WTC11 (cell line): ENCODE measurements around the gene EEF2K. TPM values are rescaled to one million over a fixed set of nuclear protein-coding genes. Genes with fewer than 3 reads are reported as not detected.

Experiments used
- ATAC-seq: fragments of 200-7000 bp; cut with Tn5 transposase; 2 replicates; pipeline ENCODE4 v1.10.0; 2021; ENCODE audit warnings: mild to moderate bottlenecking, moderate library complexity
- CTCF ChIA-PET: fragments of 300-600 bp; sonication (Branson Sonifier 250); formaldehyde crosslinking; loops from one replicate; lab custom pipeline; 2021; ENCODE audit warnings: antibody characterized with exemption; lab: Charles Lee
- POLR2A ChIA-PET: fragments of 350-600 bp; sonication (Branson Sonifier 250); formaldehyde crosslinking; loops from one replicate; lab custom pipeline; 2021; ENCODE audit warnings: antibody characterized with exemption; lab: Charles Lee
- DNase-seq: peaks from one replicate; pipeline ENCODE4 v3.0.0; 2021; ENCODE audit warnings: low spot score
- H3K27ac Mint-ChIP-seq: 2 replicates; pipeline ENCODE4 v1.8.0; 2021; ENCODE audit warnings: mixed read lengths
- H3K27me3 Mint-ChIP-seq: 2 replicates; pipeline ENCODE4 v1.8.0; 2021; ENCODE audit warnings: low read depth, mild to moderate bottlenecking, moderate library complexity, mixed read lengths
- H3K36me3 Mint-ChIP-seq: 2 replicates; pipeline ENCODE4 v1.8.0; 2021; ENCODE audit warnings: mixed read lengths
- H3K4me1 Mint-ChIP-seq: 2 replicates; pipeline ENCODE4 v1.8.0; 2022; ENCODE audit warnings: mixed read lengths
- H3K4me3 Mint-ChIP-seq: 2 replicates; pipeline ENCODE4 v1.8.0; 2021; ENCODE audit warnings: mild to moderate bottlenecking, moderate library complexity, mixed read lengths
- H3K9me3 Mint-ChIP-seq: 2 replicates; pipeline ENCODE4 v1.8.0; 2021; ENCODE audit warnings: mixed read lengths
- CBFB ChIP-seq: sonication (generic); formaldehyde crosslinking; IDR thresholded peaks from 2 replicates; pipeline ENCODE4 v1.8.1; 2022; ENCODE audit warnings: mild to moderate bottlenecking, low read depth, missing genetic modification reagents
- EMX1 ChIP-seq: fragments of 250-450 bp; sonication (Bioruptor Pico); IDR thresholded peaks from 2 replicates; pipeline ENCODE4 v1.8.0; 2021; ENCODE audit warnings: mild to moderate bottlenecking
- ETV6 ChIP-seq: sonication (generic); formaldehyde crosslinking; IDR thresholded peaks from 2 replicates; pipeline ENCODE4 v1.8.1; 2022; ENCODE audit warnings: mild to moderate bottlenecking, missing genetic modification reagents
- GABPB1 ChIP-seq: sonication (generic); formaldehyde crosslinking; IDR thresholded peaks from 2 replicates; pipeline ENCODE4 v1.8.1; 2023; ENCODE audit warnings: mild to moderate bottlenecking, missing genetic modification reagents
- JUN ChIP-seq: sonication (generic); formaldehyde crosslinking; IDR thresholded peaks from 2 replicates; pipeline ENCODE4 v1.8.0; 2023; ENCODE audit warnings: mild to moderate bottlenecking, missing genetic modification reagents
- NFYB ChIP-seq: sonication (generic); formaldehyde crosslinking; conservative IDR thresholded peaks from 2 replicates; pipeline ENCODE4 v1.8.0; 2022; ENCODE audit warnings: low read depth, missing genetic modification reagents
- NR3C1 ChIP-seq: sonication (generic); formaldehyde crosslinking; conservative IDR thresholded peaks from 2 replicates; pipeline ENCODE4 v1.8.1; 2023; ENCODE audit warnings: low read depth, mild to moderate bottlenecking, missing genetic modification reagents
- SP1 ChIP-seq: sonication (generic); formaldehyde crosslinking; conservative IDR thresholded peaks from 2 replicates; pipeline ENCODE4 v1.8.1; 2022; ENCODE audit warnings: missing genetic modification reagents
- ZNF219 ChIP-seq: sonication (generic); formaldehyde crosslinking; IDR thresholded peaks from 2 replicates; pipeline ENCODE4 v1.8.0; 2023; ENCODE audit warnings: missing genetic modification reagents, mild to moderate bottlenecking, borderline replicate concordance
- ZNF232 ChIP-seq: sonication (generic); formaldehyde crosslinking; IDR thresholded peaks from 2 replicates; pipeline ENCODE4 v1.8.0; 2022; ENCODE audit warnings: mild to moderate bottlenecking, missing genetic modification reagents
- ZNF423 ChIP-seq: fragments of 250-450 bp; sonication (Bioruptor Pico); IDR thresholded peaks from 2 replicates; pipeline ENCODE4 v2.1.2; 2022; ENCODE audit warnings: mild to moderate bottlenecking, moderate library complexity
- total RNA-seq: library from RNA; stranded (reverse); gene quantifications from 3 replicates; pipeline ENCODE4 v1.2.3, GENCODE V29; 2021
- TF ChIP-seq, protein P1 (sequence below): sonication (generic); formaldehyde crosslinking; IDR thresholded peaks from 2 replicates; pipeline ENCODE4 v1.8.1; 2023; ENCODE audit warnings: mild to moderate bottlenecking, missing genetic modification reagents, borderline replicate concordance
- TF ChIP-seq, protein P2 (sequence below): fragments of 250-450 bp; sonication (Bioruptor Pico); conservative IDR thresholded peaks from 2 replicates; pipeline ENCODE4 v1.9.0; 2021; ENCODE audit warnings: mild to moderate bottlenecking
- TF ChIP-seq, protein P3 (sequence below): sonication (generic); formaldehyde crosslinking; IDR thresholded peaks from 2 replicates; pipeline ENCODE4 v1.8.0; 2023; ENCODE audit warnings: missing genetic modification reagents, mild to moderate bottlenecking, borderline replicate concordance
- TF ChIP-seq, protein P4 (sequence below): sonication (generic); formaldehyde crosslinking; IDR thresholded peaks from 2 replicates; pipeline ENCODE4 v1.8.1; 2022; ENCODE audit warnings: low read depth, mild to moderate bottlenecking, moderate library complexity, missing genetic modification reagents, borderline replicate concordance
- TF ChIP-seq, protein P5 (sequence below): sonication (generic); formaldehyde crosslinking; IDR thresholded peaks from 2 replicates; pipeline ENCODE4 v1.8.0; 2022; ENCODE audit warnings: mild to moderate bottlenecking, missing genetic modification reagents
- TF ChIP-seq, protein P6 (sequence below): fragments of 250-450 bp; sonication (Bioruptor Pico); IDR thresholded peaks from 2 replicates; pipeline ENCODE4 v1.9.0; 2021; ENCODE audit warnings: moderate library complexity, mild to moderate bottlenecking, inconsistent platforms, borderline replicate concordance

The EEF2K gene
- total RNA-seq, 1 experiment from 2014 or later = 26.7 TPM

DNA sequence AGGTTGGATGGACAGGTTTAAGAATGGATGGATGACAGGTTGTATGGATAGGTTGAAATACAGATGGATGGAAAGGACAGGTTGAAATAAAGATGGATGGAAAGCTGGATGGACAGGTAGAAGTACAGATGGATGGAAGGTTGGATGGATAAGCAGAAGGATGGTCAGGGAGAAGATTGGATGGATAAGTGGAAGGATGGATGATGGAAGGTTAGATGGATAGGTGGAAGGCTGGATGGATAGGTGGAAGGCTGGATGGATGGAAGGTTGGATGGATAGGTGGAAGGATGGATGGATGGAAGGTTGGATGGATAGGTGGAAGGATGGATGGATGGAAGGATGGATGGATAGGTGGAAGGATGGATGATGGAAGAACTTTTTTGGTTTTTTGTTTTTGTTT, 44.7 kb upstream of the EEF2K start (continued):
- TF ChIP-seq, protein P1, sequence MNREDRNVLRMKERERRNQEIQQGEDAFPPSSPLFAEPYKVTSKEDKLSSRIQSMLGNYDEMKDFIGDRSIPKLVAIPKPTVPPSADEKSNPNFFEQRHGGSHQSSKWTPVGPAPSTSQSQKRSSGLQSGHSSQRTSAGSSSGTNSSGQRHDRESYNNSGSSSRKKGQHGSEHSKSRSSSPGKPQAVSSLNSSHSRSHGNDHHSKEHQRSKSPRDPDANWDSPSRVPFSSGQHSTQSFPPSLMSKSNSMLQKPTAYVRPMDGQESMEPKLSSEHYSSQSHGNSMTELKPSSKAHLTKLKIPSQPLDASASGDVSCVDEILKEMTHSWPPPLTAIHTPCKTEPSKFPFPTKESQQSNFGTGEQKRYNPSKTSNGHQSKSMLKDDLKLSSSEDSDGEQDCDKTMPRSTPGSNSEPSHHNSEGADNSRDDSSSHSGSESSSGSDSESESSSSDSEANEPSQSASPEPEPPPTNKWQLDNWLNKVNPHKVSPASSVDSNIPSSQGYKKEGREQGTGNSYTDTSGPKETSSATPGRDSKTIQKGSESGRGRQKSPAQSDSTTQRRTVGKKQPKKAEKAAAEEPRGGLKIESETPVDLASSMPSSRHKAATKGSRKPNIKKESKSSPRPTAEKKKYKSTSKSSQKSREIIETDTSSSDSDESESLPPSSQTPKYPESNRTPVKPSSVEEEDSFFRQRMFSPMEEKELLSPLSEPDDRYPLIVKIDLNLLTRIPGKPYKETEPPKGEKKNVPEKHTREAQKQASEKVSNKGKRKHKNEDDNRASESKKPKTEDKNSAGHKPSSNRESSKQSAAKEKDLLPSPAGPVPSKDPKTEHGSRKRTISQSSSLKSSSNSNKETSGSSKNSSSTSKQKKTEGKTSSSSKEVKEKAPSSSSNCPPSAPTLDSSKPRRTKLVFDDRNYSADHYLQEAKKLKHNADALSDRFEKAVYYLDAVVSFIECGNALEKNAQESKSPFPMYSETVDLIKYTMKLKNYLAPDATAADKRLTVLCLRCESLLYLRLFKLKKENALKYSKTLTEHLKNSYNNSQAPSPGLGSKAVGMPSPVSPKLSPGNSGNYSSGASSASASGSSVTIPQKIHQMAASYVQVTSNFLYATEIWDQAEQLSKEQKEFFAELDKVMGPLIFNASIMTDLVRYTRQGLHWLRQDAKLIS = no peak
- TF ChIP-seq, protein P2, sequence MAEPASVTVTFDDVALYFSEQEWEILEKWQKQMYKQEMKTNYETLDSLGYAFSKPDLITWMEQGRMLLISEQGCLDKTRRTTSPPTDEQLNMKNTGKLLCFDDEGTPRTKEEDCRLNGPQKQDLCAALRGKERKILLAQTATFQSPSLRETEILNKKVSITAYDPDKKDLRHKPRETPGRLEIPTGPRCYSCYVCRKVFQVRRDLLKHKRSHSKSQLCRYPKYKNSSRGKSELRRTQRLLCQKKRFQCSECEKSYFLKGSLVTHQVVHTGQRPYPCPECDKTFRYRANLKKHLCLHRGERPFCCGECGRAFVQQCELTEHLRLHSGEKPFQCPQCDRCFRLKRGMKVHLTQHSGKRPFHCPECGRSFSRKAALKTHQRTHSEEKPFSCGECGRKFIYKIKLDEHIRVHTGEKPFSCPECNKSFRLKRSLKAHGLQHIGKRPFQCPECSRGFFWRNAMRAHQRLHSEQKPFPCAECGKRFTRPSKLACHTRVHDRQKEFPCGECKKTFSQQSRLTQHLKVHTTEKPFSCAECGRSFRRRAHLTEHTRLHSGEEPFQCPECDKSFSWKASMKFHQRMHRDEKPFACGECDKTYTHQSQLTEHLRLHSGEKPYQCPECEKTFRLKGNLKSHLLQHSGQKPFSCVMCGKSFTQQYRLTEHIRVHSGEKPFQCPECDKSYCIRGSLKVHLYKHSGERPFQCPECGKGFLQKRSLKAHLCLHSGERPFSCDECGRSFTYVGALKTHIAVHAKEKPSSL (CRISPR knock-in tag) = no peak
- no peak for TF ChIP-seq NR3C1 (CRISPR knock-in tag)
- TF ChIP-seq, protein P3, sequence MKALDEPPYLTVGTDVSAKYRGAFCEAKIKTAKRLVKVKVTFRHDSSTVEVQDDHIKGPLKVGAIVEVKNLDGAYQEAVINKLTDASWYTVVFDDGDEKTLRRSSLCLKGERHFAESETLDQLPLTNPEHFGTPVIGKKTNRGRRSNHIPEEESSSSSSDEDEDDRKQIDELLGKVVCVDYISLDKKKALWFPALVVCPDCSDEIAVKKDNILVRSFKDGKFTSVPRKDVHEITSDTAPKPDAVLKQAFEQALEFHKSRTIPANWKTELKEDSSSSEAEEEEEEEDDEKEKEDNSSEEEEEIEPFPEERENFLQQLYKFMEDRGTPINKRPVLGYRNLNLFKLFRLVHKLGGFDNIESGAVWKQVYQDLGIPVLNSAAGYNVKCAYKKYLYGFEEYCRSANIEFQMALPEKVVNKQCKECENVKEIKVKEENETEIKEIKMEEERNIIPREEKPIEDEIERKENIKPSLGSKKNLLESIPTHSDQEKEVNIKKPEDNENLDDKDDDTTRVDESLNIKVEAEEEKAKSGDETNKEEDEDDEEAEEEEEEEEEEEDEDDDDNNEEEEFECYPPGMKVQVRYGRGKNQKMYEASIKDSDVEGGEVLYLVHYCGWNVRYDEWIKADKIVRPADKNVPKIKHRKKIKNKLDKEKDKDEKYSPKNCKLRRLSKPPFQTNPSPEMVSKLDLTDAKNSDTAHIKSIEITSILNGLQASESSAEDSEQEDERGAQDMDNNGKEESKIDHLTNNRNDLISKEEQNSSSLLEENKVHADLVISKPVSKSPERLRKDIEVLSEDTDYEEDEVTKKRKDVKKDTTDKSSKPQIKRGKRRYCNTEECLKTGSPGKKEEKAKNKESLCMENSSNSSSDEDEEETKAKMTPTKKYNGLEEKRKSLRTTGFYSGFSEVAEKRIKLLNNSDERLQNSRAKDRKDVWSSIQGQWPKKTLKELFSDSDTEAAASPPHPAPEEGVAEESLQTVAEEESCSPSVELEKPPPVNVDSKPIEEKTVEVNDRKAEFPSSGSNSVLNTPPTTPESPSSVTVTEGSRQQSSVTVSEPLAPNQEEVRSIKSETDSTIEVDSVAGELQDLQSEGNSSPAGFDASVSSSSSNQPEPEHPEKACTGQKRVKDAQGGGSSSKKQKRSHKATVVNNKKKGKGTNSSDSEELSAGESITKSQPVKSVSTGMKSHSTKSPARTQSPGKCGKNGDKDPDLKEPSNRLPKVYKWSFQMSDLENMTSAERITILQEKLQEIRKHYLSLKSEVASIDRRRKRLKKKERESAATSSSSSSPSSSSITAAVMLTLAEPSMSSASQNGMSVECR (CRISPR knock-in tag) = no peak
- no peak for TF ChIP-seq EMX1 (CRISPR knock-in tag)
- TF ChIP-seq NFYB (CRISPR knock-in tag) = no peak
- TF ChIP-seq ZNF232 (CRISPR knock-in tag) = no peak
- no peak for TF ChIP-seq GABPB1 (CRISPR knock-in tag)
- TF ChIP-seq ZNF219 (CRISPR knock-in tag) = no peak

DNA sequence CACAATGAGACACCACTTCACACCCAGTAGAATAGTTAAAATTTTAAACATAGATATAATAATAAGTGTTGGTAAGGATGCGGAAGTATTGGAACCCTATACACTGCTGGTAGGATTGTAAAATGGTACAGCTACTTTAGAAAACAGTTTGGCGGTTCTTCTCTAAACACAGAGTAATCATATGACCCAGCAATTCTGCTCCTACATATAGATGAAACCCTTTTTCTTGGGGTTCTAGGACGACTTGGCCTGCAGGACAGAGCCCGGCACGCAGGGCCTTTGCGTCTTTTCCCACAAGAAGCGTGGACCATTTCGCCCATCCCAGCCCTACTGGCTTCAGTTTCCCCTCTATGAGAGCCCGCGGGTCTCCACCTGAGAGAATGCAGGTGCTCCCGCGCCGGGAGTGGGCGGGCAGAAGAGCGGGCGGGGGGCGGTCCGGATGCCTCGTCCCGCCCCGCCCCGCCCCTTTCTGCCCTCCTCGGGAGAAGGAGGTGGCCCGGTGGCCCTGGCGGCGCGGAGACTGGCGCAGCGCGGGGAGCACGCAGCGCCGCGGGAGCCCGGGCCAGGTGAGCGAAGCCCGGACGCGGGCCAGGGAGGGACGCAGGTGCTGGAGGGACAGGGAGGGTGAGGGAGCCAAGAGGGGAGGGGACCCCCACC, 44.0 kb upstream of the EEF2K start, which contains the start of gene SDR42E2:
SDR42E2 (plus strand) TSS at position 508 of the 657 bp plus-strand sequence. CDS start 3,077 bp downstream, outside the sequence.
- H3K9me3 Mint-ChIP-seq = peaks cover 9% of the 10 kb centered on the region; the same call in 1 of the 2 replicates
- CTCF ChIA-PET = interaction anchor here (1.1 to 1.2 kb wide), 3 partner anchors 12 to 26 kb away, joined by 4 to 5 read pairs (median 4); no protein-coding TSS in a partner anchor
- POLR2A ChIA-PET = no interaction called here
- H3K27ac Mint-ChIP-seq = no peak within 1 kb of the TSS
- peaks cover 53% of the 10 kb centered on the region for H3K27me3 Mint-ChIP-seq
- peak; percentile 95 for ATAC-seq
- DNase-seq = peak; percentile 80
- TF ChIP-seq, protein P4, sequence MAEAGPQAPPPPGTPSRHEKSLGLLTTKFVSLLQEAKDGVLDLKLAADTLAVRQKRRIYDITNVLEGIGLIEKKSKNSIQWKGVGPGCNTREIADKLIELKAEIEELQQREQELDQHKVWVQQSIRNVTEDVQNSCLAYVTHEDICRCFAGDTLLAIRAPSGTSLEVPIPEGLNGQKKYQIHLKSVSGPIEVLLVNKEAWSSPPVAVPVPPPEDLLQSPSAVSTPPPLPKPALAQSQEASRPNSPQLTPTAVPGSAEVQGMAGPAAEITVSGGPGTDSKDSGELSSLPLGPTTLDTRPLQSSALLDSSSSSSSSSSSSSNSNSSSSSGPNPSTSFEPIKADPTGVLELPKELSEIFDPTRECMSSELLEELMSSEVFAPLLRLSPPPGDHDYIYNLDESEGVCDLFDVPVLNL (CRISPR knock-in tag) = 0 out of 2 replicates have a peak, but pooled peaks have one; percentile 28
- TF ChIP-seq ZNF423 (CRISPR knock-in tag) (peak; percentile 26; the same call in 1 of the 2 replicates), CBFB (CRISPR knock-in tag) (no peak), SP1 (CRISPR knock-in tag) (0 out of 2 replicates have a peak, but pooled peaks have one; percentile 44), JUN (CRISPR knock-in tag) (no peak), ETV6 (CRISPR knock-in tag) (peak; percentile 40; the same call in 1 of the 2 replicates)
- TF ChIP-seq, protein P5, sequence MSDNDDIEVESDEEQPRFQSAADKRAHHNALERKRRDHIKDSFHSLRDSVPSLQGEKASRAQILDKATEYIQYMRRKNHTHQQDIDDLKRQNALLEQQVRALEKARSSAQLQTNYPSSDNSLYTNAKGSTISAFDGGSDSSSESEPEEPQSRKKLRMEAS = 0 out of 2 replicates have a peak, but pooled peaks have one; percentile 55
- TF ChIP-seq, protein P6, sequence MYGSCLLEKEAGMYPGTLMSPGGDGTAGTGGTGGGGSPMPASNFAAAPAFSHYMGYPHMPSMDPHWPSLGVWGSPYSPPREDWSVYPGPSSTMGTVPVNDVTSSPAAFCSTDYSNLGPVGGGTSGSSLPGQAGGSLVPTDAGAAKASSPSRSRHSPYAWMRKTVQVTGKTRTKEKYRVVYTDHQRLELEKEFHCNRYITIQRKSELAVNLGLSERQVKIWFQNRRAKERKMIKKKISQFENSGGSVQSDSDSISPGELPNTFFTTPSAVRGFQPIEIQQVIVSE (CRISPR knock-in tag) = no peak
- peaks cover 3% of the 10 kb centered on the region for H3K36me3 Mint-ChIP-seq
- no peaks in the 10 kb centered on the region for H3K4me1 Mint-ChIP-seq
- peak within 1 kb of the TSS; percentile 71 for H3K4me3 Mint-ChIP-seq
